ENCODE measurements around the gene KLHDC7B.

Gene KLHDC7B

GRCh38 chr22:50548921-50549790 is 3.5 kb downstream of the KLHDC7B start:
- no peak for DNase-seq

DNA sequence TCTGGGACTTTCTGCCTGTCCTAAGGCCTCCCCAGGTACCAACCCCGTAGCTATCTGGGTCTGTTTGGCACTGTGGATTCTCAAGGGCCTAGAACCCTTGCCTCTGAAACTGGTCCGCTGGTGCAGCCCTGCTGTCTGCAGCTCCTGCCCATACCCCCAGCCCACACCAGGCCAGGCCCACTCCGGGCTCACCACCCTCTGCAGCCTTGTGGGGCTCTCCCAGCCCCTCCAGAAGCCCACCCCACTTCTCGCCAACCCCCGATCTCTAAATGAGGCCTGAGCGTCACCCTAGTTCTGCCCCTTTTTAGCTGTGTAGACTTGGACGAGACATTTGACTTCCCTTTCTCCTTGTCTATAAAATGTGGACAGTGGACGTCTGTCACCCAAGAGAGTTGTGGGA is 4.7 kb downstream of the KLHDC7B start:
- DNase-seq = no peak

GRCh38 chr22:50551160-50551752 is 5.6 kb downstream of the KLHDC7B start:
- DNase-seq = no peak

DNA sequence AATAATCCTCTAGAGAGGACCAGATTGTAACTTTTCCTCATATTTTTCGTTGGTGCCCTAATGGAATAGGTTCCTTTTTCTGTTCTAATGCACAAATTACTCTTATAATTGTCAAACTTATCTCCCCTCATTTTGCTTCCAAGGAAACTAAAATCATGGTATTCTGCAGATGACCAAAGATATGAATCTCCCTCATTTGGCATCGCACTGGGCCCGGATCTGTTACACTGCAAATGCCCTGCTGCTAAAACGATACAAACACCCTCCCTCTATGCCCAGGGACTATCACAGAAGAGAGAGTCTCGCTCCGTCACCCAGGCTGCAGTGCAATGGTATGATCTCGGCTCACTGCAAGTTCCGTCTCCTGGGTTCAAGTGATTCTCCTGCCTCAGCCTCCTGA is 7.6 kb downstream of the KLHDC7B start:
- no peak for DNase-seq

DNA sequence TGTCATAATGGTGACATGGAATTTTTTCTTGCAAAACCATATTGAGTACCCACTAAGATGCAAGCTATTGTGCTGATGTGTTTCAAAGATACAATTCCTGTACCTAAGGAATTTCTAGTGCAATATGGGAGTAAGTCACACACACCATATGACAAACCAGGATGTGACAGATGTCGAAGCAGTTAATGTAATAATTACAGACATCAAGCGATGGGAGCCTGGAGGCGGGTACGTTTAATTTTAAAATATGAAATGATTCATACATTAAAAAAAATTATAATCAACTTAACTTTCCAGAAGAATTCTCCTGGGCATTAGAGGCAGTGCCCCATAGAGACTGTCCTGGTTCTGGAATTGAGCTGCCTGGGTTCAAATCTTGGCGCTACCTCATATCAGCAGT is 11.0 kb downstream of the KLHDC7B start:
- DNase-seq = no peak

DNA sequence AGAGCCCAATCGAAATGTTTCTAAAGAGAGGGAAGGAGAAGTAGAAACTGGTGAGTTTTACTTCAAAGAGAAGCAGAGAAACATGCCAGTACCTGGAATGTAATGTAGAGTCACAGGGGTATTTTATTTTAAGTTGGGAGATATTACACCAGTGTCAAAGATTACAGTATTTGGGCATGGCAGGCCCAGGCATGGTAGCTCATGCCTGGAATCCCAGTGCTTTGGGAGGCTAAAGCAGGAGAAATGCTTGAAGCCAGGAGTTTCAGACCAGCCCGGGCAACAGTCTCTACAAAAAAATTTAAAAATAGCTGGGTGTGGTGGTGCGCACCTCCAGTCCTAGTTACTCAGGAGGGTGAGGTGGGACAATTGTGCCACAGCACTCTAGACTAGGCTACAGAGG is 14.3 kb downstream of the KLHDC7B start:
- no peak for DNase-seq

DNA sequence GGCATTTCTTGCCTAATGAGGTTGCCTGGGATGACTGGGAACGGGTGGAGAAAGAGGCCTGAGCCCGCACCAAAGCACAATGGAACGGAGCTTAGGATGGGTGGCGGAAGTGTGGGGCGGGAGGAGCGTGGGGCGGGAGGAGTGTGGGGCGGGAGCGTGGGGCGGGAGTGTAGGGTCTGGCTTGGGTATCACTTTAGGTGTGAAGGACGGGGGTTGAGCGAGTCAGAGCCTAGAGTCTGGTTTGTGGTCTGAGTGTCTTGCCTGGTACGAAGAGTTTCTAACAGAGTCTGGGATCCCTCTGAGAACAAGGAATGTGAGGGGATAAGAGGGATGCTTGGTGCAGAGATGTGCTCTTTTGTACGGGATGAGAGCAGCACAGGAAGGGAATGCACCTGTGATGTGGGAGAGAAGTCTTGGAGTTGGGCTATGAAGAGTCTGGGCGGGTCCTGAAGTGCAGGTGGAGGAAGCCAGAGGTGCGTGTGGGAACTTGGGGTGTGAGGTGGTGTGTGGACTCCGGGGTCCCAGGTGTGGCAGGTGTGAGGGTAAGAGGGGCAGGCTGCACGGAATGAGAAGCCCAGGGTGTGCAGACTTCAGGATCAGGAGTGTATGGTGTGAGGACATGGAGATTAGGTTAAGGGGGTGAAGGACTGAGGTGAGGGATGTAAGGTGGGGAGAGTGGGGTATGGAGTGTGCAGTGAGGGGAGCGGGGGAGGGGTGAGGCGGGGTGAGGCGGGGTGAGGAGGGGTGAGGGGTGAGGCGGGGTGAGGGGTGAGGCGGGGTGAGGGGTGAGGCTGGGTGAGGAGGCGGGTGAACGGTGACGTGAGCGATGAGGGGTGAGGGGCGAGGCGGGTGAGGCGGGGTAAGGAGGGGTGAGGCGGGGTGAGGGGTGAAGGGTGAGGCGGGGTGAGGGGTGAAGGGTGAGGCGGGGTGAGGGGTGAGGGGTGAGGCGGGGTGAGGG is 16.0 kb downstream of the KLHDC7B start:
- no peak for DNase-seq

DNA sequence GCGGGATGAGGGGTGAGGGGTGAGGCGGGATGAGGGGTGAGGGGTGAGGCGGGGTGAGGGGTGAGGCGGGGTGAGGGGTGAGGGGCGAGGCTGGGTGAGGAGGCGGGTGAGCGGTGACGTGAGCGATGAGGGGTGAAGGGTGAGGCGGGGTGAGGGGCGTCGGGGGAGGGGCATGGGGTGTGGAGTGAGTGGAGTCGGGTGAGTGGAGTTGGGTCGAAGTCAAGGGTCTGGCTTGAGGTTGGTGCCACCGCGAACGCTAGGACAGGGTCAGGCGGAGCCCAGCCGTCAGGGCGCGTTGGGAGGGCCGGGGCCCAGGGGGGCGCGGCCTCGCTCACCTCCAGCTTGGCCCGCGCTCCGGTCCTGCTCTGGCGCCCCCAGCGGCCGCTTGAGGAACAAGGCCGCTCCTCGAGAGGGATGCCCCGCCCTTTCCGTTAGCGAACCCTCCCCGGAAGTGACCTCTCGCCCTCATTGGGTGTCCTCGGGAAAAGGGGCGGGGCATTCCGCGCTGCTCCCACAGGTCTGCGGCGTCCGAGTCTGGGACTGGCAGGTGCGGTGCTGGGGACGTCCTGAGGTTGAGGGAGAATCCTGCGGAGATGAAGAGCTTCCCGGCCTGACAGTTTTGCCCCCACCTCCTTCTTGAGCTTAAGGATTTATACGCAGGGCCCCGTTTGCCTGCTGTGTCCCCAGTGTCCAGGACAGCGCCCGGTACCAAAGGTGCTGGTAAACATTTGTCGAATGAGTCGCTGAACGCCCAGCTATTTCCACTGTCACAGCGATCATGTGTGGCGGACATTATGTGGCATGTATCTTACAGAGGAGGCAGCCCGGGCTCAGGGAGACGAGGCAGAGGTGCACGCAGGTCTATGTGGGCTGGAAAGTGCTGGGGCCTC is 17.1 kb downstream of the KLHDC7B start, which contains the start of gene SYCE3:
SYCE3 (minus strand) TSS at position 397 of the 890 bp plus-strand sequence. CDS start 6,514 bp downstream, outside the sequence.
- peak; percentile 87 for DNase-seq

GRCh38 chr22:50563413-50564160 is 17.9 kb downstream of the KLHDC7B start:
- no peak for DNase-seq

GRCh38 chr22:50564289-50564688 is 18.6 kb downstream of the KLHDC7B start:
- DNase-seq = no peak

GRCh38 chr22:50567721-50568252 is 22.1 kb downstream of the KLHDC7B start:
- DNase-seq = no peak

DNA sequence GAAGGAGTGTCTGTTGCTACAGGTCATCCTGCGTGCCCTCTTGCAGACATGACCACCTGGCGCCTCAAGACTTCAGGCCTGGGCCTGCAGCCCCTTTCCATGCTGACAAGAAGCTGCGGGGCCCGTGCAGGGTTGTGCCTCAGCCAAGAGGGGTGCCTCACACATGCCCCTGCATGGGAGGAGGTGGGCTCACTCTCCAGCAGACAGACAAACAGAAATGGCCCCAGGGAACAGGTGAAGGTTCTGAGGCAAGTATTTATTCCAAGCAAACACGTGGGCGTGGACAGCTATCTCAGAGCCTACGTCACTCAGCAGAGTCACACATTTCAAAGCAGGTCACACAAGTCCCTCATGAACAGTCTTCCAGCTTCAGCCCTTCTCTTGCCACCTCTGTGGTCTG is 22.9 kb downstream of the KLHDC7B start:
- no peak for DNase-seq

DNA sequence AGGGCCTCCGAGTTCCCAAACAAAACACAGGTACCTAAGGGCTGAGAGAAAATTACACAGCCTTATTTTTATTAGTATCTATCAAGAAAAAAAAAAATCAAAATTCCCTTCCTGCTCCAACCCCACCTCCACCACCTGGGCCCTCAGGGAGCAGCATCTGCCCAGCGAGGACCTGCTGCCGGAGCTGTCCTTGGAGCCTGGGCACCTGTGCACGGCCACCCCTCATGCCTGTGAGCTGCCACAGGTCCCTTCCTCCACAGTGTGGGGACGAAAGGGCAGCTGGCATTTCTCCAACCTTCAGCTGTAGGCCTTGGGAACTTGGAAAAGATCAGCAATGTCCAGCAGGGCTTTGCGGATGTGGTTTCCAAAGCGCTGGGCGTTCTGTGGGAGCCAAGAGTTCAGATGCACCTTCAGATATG is 23.4 kb downstream of the KLHDC7B start:
- no peak for DNase-seq

- no peak for DNase-seq
Measured at GRCh38 chr22:50569896-50570535, 24.3 kb downstream of the KLHDC7B start.

DNA sequence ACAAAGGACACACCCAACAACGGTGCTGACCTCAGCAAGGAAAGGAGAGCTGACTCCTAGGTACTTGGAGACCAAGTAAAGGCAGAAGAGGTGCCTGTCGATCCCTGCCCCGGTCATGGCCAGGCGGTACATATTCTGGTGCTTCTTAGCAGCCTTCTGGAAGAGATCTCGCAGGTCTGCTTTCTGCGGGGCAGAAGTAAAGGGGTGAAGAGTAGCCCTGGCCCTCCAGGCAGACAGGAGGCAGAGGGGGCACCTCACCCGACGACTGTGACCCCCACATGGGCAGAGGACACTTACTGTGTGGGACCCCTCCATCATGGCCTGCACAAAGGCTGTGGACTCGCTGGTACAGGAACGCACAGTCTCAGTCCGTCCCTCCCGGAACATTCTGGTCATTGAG is 25.2 kb downstream of the KLHDC7B start:
- DNase-seq = no peak

GRCh38 chr22:50571264-50572175 is 25.8 kb downstream of the KLHDC7B start:
- no peak for DNase-seq

- DNase-seq = no peak
Measured at GRCh38 chr22:50572965-50573364, 27.3 kb downstream of the KLHDC7B start.

GRCh38 chr22:50573491-50574382 is 28.0 kb downstream of the KLHDC7B start:
- no peak for DNase-seq
